Chondrocyte (in vitro differentiated cells): Measurements from ENCODE around the gene MYOM1. TPM values are rescaled to one million over a fixed set of nuclear protein-coding genes. Genes with fewer than 3 reads are reported as not detected.
"Not testable (repeated sequence)": the region's sequence is repeated elsewhere in the genome, so short reads cannot be mapped to it uniquely, and the experiment has no call there.

ENCODE experiments used
- DNase-seq: peaks from one replicate; pipeline ENCODE4 v3.0.0; 2021; ENCODE audit warnings: mixed read lengths, low spot score
- H3K27ac Mint-ChIP-seq: one replicate; pipeline ENCODE4 v1.8.0; 2021; ENCODE audit warnings: mild to moderate bottlenecking, moderate library complexity, mixed read lengths; ENCODE audit not compliant: unreplicated experiment
- H3K27me3 Mint-ChIP-seq: 2 replicates; pipeline ENCODE4 v1.8.0; 2021; ENCODE audit warnings: low read depth, mixed read lengths
- H3K36me3 Mint-ChIP-seq: 2 replicates; pipeline ENCODE4 v1.8.0; 2021; ENCODE audit warnings: low read depth, mixed read lengths
- H3K4me1 Mint-ChIP-seq: 2 replicates; pipeline ENCODE4 v1.8.0; 2021; ENCODE audit warnings: low read depth, mild to moderate bottlenecking, mixed read lengths
- H3K4me3 Mint-ChIP-seq: one replicate; pipeline ENCODE4 v1.8.0; 2021; ENCODE audit warnings: mild to moderate bottlenecking, moderate library complexity, mixed read lengths; ENCODE audit not compliant: unreplicated experiment
- H3K9me3 Mint-ChIP-seq: 2 replicates; pipeline ENCODE4 v1.8.0; 2021; ENCODE audit warnings: low read depth, mixed read lengths
- CTCF ChIP-seq: fragments of 200-600 bp; sonication (generic); IDR thresholded peaks from 2 replicates; pipeline ENCODE4 v1.5.0; 2021; ENCODE audit warnings: antibody characterized with exemption, mild to moderate bottlenecking, moderate library complexity
- total RNA-seq: library from RNA; stranded (reverse); gene quantifications from 3 replicates; pipeline ENCODE4 v1.2.1, GENCODE V29; 2021

MYOM1 gene
- total RNA-seq, 1 donor from 2014 or later, result 1.5 TPM

- no peak overlapping the region for H3K27ac Mint-ChIP-seq
- peaks cover 3% of the 10 kb centered on the region for H3K36me3 Mint-ChIP-seq
- peaks cover 7% of the 10 kb centered on the region for H3K9me3 Mint-ChIP-seq
- no peaks in the 10 kb centered on the region for H3K27me3 Mint-ChIP-seq
- H3K4me3 Mint-ChIP-seq, result no peak overlapping the region
- no peak for TF ChIP-seq CTCF
- H3K4me1 Mint-ChIP-seq, result peaks cover 29% of the 10 kb centered on the region
- DNase-seq, result no peak
Observed at GRCh38 chr18:3209859-3210569, 9.8 kb downstream of the MYOM1 start.

- Mint-ChIP-seq H3K27ac (no peak overlapping the region), H3K36me3 (peaks cover 16% of the 10 kb centered on the region), H3K9me3 (peaks cover 26% of the 10 kb centered on the region), H3K4me3 (no peak overlapping the region), H3K4me1 (peaks cover 17% of the 10 kb centered on the region), H3K27me3 (no peaks in the 10 kb centered on the region)
- no peak for TF ChIP-seq CTCF
- DNase-seq, result no peak
Observed at GRCh38 chr18:3207565-3207964, 12.2 kb downstream of the MYOM1 start.

- H3K9me3 Mint-ChIP-seq, result peaks cover 34% of the 10 kb centered on the region
- no peak for TF ChIP-seq CTCF
- H3K4me3 Mint-ChIP-seq, result no peak overlapping the region
- DNase-seq, result no peak
- H3K27ac Mint-ChIP-seq, result no peak overlapping the region
- no peaks in the 10 kb centered on the region for H3K4me1 Mint-ChIP-seq
- H3K36me3 Mint-ChIP-seq, result peaks cover 19% of the 10 kb centered on the region
- H3K27me3 Mint-ChIP-seq, result no peaks in the 10 kb centered on the region
Observed at GRCh38 chr18:3205239-3205638, 14.5 kb downstream of the MYOM1 start.

GRCh38 chr18:3199942-3200645 is 19.7 kb downstream of the MYOM1 start:
- no peak overlapping the region for H3K4me3 Mint-ChIP-seq
- no peaks in the 10 kb centered on the region for H3K4me1 Mint-ChIP-seq
- no peak for DNase-seq
- H3K36me3 Mint-ChIP-seq, result peaks cover 17% of the 10 kb centered on the region
- TF ChIP-seq CTCF, result no peak
- H3K27ac Mint-ChIP-seq, result no peak overlapping the region
- peaks cover 28% of the 10 kb centered on the region for H3K9me3 Mint-ChIP-seq
- H3K27me3 Mint-ChIP-seq, result no peaks in the 10 kb centered on the region

GRCh38 chr18:3198260-3198860 is 21.4 kb downstream of the MYOM1 start:
- not testable (repeated sequence) for H3K4me1 Mint-ChIP-seq, H3K4me3 Mint-ChIP-seq, DNase-seq, H3K36me3 Mint-ChIP-seq, H3K27me3 Mint-ChIP-seq, H3K27ac Mint-ChIP-seq
- H3K9me3 Mint-ChIP-seq, result peaks cover 14% of the 10 kb centered on the region
